K562 (cell line): ENCODE results near the gene CD24. TPM values are rescaled to one million over a fixed set of nuclear protein-coding genes. Genes with fewer than 3 reads are reported as not detected.

Experiments
- ATAC-seq: fragments of 200-7000 bp; cut with Tn5 transposase; 3 replicates; pipeline ENCODE4 v1.9.1; 2020; ENCODE audit warnings: moderate library complexity
- BruUV-seq: library from RNA; stranded (reverse); fragments of 400-500 nt; replicated peaks from 2 replicates; lab custom pipeline; 2021; lab: Mats Ljungman, UMichigan
- CTCF ChIA-PET: fragments of 300-600 bp; formaldehyde crosslinking; extraction: SDS; loops from one replicate; lab custom pipeline; 2021; ENCODE audit warnings: low intra/inter-chr PET ratio; lab: Yijun Ruan, JAX
- POLR2A ChIA-PET: fragments of 300-600, 350-650 bp; sonication (Branson Sonifier 250); formaldehyde crosslinking; extraction: SDS; loops from one replicate; lab custom pipeline; 2021; ENCODE audit warnings: antibody characterized with exemption, inconsistent platforms; lab: Yijun Ruan, JAX
- DNase-seq, 4 experiments: peaks; one replicate each; pipeline versions ENCODE4 v3.0.0 to v3.0.0-alpha.2; 2011 to 2018; ENCODE audit warnings: low spot score in 3 of 4, mixed read lengths in 3 of 4; ENCODE audit errors: extremely low read depth in 1 of 4
- FAIRE-seq: peaks from 2 replicates; lab custom pipeline; 2011; peaks lifted over from hg19 to GRCh38; lab: Jason Lieb, UNC
- H2AFZ ChIP-seq: 2 replicates; pipeline ENCODE4 v1.6.0; 2011; ENCODE audit warnings: low read depth, low read length, control low read depth, inconsistent platforms
- H3K27ac ChIP-seq: fragments of 200-600 bp; 3 replicates; pipeline ENCODE4 v1.8.0; 2011; ENCODE audit warnings: low read depth, mild to moderate bottlenecking, control low read depth, inconsistent platforms, low read length, moderate library complexity, mixed read lengths; ENCODE audit errors: extremely low read depth
- H3K27me3 ChIP-seq, 2 experiments: fragments of 300-600 bp in 1 of 2; 2 replicates in 1 of 2; 3 replicates in 1 of 2; pipeline versions ENCODE4 v1.6.0 to v1.8.0; 2011; ENCODE audit warnings: inconsistent platforms in 2 of 2, low read length in 2 of 2, mild to moderate bottlenecking in 1 of 2, mixed read lengths in 1 of 2, moderate library complexity in 1 of 2; ENCODE audit not compliant: control insufficient read depth in 2 of 2, insufficient read depth in 2 of 2
- H3K36me3 ChIP-seq: fragments of 300-600 bp; 3 replicates; pipeline ENCODE4 v1.8.0; 2011; ENCODE audit warnings: mild to moderate bottlenecking, low read length, inconsistent platforms; ENCODE audit not compliant: control insufficient read depth, insufficient read depth
- H3K4me1 ChIP-seq, 2 experiments: fragments of 200-600 bp in 1 of 2; replicated peaks in 1 of 2; 2 replicates in 1 of 2; 3 replicates in 1 of 2; pipeline versions ENCODE4 v1.5.1 to v1.8.0; 2011; ENCODE audit warnings: inconsistent platforms in 2 of 2, low read length in 2 of 2, mild to moderate bottlenecking in 1 of 2, mixed read lengths in 1 of 2, moderate library complexity in 1 of 2; ENCODE audit not compliant: control insufficient read depth in 2 of 2, insufficient read depth in 2 of 2
- H3K4me2 ChIP-seq: 2 replicates; pipeline ENCODE4 v1.6.1; 2011; ENCODE audit warnings: low read length, control low read depth, inconsistent platforms, mixed read lengths; ENCODE audit not compliant: insufficient read depth
- H3K4me3 ChIP-seq: fragments of 200-600 bp; sonication (generic), shearing (Covaris generic); 2 replicates; pipeline ENCODE4 v1.5.1; 2016; ENCODE audit warnings: control low read depth, inconsistent platforms
- H3K79me2 ChIP-seq: fragments of 200-600 bp; 3 replicates; pipeline ENCODE4 v1.8.0; 2011; ENCODE audit warnings: low read length, inconsistent platforms; ENCODE audit not compliant: control insufficient read depth, insufficient read depth
- H3K9ac ChIP-seq, 2 experiments: 2 replicates each; pipeline versions ENCODE4 v1.6.0 to v1.6.1; 2011; ENCODE audit warnings: low read depth in 2 of 2, low read length in 2 of 2, control low read depth in 1 of 2, inconsistent platforms in 1 of 2, mild to moderate bottlenecking in 1 of 2, mixed read lengths in 1 of 2; ENCODE audit not compliant: insufficient read depth in 1 of 2
- H3K9me1 ChIP-seq: one replicate; pipeline ENCODE4 v1.6.0; 2011; ENCODE audit warnings: inconsistent platforms, mild to moderate bottlenecking, low read length, moderate library complexity; ENCODE audit not compliant: control insufficient read depth, insufficient read depth
- H3K9me3 ChIP-seq: replicated peaks from 2 replicates; pipeline ENCODE4 v1.5.1; 2011; ENCODE audit warnings: low read depth, low read length, inconsistent platforms; ENCODE audit not compliant: control insufficient read depth, insufficient read depth
- H4K20me1 ChIP-seq: replicated peaks from 2 replicates; pipeline ENCODE4 v1.6.1; 2011; ENCODE audit warnings: low read length, inconsistent platforms, mixed read lengths; ENCODE audit not compliant: control insufficient read depth, insufficient read depth
- NCOA4 ChIP-seq: fragments of 450-650 bp; IDR thresholded peaks from 2 replicates; pipeline ENCODE4 v1.6.1; 2018; ENCODE audit warnings: mild to moderate bottlenecking; ENCODE audit not compliant: partially characterized antibody
- NFE2 ChIP-seq: IDR thresholded peaks from 2 replicates; pipeline ENCODE4 v1.6.1; 2014; ENCODE audit warnings: antibody characterized with exemption, low read depth
- SIX5 ChIP-seq, 2 experiments: IDR thresholded peaks; 2 replicates each; pipeline ENCODE4 v1.6.1; 2011; ENCODE audit warnings: low read length in 2 of 2, borderline replicate concordance in 1 of 2, low read depth in 1 of 2, mild to moderate bottlenecking in 1 of 2, moderate library complexity in 1 of 2; ENCODE audit not compliant: insufficient read depth in 1 of 2
- XRCC3 ChIP-seq: fragments of 450-650 bp; IDR thresholded peaks from 2 replicates; pipeline ENCODE4 v1.6.1; 2017; ENCODE audit warnings: mild to moderate bottlenecking, moderate library complexity
- ZNF184 ChIP-seq: sonication (generic); formaldehyde crosslinking; IDR thresholded peaks from 2 replicates; pipeline ENCODE4 v1.5.0; 2020; ENCODE audit warnings: missing genetic modification reagents
- ZNF699 ChIP-seq: fragments of 250-450 bp; sonication (Bioruptor Pico); IDR thresholded peaks from 2 replicates; pipeline ENCODE4 v1.8.0; 2021; ENCODE audit warnings: mild to moderate bottlenecking, moderate library complexity; ENCODE audit not compliant: insufficient replicate concordance
- WGBS: fragments of 100-300 bp; shearing (Covaris generic); methylation state at CpG from one replicate; pipeline ENCODE4 v1.1.6; 2016; ENCODE audit warnings: low coverage, mixed read lengths; ENCODE audit not compliant: insufficient coverage; ENCODE audit errors: missing lambda C conversion rate; 5-methylcytosine and 5-hydroxymethylcytosine counted together
- in situ Hi-C: fragments of 300-500 bp; cut with MboI; formaldehyde crosslinking; loops from 4 replicates; pipeline ENCODE4 v1.15.0; 2018; ENCODE audit warnings: inconsistent platforms, mixed read lengths
- intact Hi-C: fragments of 100-400 bp; cut with micrococcal nuclease; formaldehyde crosslinking; loops from 2 replicates; pipeline ENCODE4 v1.14.2; 2022
- polyA plus RNA-seq, 8 experiments: library from polyadenylated mRNA; depleted of rRNA in 4 of 8; stranded (reverse) in 5 of 8; unstranded in 3 of 8; fragments of >200 nt; fragmentation: Nextera tagmentation in 2 of 8; fragmentation: Illumina TruSeq in 1 of 8; extraction: Ambion mirVana in 2 of 8; extraction: Trizol in 1 of 8; gene quantifications; 2 replicates each; pipeline versions ENCODE4 v1.2.1 to v1.2.3, GENCODE V29; 2011 to 2014; ENCODE audit warnings: inconsistent platforms in 1 of 8, missing spikeins in 1 of 8
- total RNA-seq, 7 experiments: library from RNA; depleted of rRNA in 6 of 7; stranded (reverse); fragments of >200 nt in 6 of 7; fragmentation: Illumina TruSeq in 2 of 7; extraction: Trizol in 2 of 7; gene quantifications; 2 replicates each; pipeline versions ENCODE4 v1.2.1 to v1.2.3, GENCODE V29; 2011 to 2021; ENCODE audit warnings: low replicate concordance in 1 of 7
- TF ChIP-seq, protein P1 (sequence below): sonication (generic); formaldehyde crosslinking; IDR thresholded peaks from 2 replicates; pipeline ENCODE4 v1.8.0; 2022; ENCODE audit warnings: mild to moderate bottlenecking, missing genetic modification reagents
- TF ChIP-seq, protein P2 (sequence below): sonication (generic); formaldehyde crosslinking; IDR thresholded peaks from 2 replicates; pipeline ENCODE4 v1.4.0; 2020; ENCODE audit warnings: mild to moderate bottlenecking, missing genetic modification reagents

Gene CD24
- total and polyA plus RNA-seq, 9 of the 15 experiments (the other 6 are each of a cell fraction or from before 2014, with no cell fraction given), result 8.8 to 155 (median 27.1) TPM

DNA sequence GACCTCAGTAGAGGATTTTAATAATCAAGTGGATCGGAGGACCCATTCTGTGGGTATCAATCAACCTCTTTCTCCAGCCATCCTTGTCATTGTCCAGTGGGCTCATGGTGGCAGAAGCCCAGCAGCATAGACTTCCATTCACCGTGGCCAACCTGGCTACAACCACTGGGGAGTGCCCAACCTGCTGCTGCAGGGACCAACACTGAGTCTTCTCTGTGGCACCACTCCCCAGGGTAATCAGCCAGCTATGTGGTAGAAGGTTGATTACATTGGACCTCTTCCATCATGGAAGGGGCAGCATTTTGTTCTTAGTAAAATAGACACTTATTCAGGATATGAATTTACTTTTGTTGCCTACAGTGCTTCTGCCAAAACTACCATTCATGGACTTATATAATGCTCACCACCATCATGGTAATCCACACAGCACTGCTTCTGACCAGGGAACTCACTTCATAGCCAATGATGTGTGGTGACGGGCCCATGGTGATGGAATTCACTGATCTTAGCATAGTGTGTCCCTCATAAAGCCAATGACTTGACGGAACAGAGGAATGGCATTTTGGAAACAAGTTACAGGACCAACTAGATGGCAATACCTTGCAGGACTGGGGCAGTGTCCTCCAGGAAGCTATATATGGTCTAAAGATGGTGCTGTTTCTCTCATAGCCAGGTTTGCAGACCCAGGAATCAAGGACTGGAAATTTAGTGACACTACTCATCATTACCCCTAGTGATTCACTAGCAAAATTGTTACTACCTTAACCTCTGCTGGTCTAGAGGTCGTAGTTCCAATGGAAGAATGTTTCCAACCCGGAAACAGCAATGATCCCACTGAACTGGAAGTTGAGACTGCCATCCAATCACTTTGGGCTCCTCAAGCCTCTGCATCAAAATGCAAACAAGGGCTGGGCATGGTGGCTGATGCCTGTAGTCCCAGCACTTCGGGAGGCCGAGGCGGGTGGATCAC is 7.6 kb downstream of the CD24 start:
- H3K9me3 ChIP-seq, result no peaks in the 10 kb centered on the region
- no peak for FAIRE-seq
- no peak overlapping the region for H2AFZ ChIP-seq
- ChIA-PET POLR2A (no interaction called here), CTCF (no interaction called here)
- H3K79me2 ChIP-seq, result no peaks in the 10 kb centered on the region
- no peak overlapping the region for H3K27ac ChIP-seq
- H3K27me3 ChIP-seq, result 0 out of 5 replicates have a peak, but pooled peaks cover 0 to 4% of the 10 kb centered on the region in 2 experiments
- H3K4me2 ChIP-seq, result no peak overlapping the region
- WGBS, result 25% methylated on average over 9 of the region's 9 CpGs
- no peak overlapping the region for H3K9ac ChIP-seq
- no peaks in the 10 kb centered on the region for H3K9me1 ChIP-seq
- H4K20me1 ChIP-seq, result no peaks in the 10 kb centered on the region
- DNase-seq, result no peak
- no peaks in the 10 kb centered on the region for H3K36me3 ChIP-seq
- no TSS peak for BruUV-seq
- no peak for ATAC-seq
- intact Hi-C loops, result no loop called here
- H3K4me1 ChIP-seq, result no peaks in the 10 kb centered on the region
- H3K4me3 ChIP-seq, result no peak overlapping the region
- in situ Hi-C loops, result no loop called here
- TF ChIP-seq, protein P1, sequence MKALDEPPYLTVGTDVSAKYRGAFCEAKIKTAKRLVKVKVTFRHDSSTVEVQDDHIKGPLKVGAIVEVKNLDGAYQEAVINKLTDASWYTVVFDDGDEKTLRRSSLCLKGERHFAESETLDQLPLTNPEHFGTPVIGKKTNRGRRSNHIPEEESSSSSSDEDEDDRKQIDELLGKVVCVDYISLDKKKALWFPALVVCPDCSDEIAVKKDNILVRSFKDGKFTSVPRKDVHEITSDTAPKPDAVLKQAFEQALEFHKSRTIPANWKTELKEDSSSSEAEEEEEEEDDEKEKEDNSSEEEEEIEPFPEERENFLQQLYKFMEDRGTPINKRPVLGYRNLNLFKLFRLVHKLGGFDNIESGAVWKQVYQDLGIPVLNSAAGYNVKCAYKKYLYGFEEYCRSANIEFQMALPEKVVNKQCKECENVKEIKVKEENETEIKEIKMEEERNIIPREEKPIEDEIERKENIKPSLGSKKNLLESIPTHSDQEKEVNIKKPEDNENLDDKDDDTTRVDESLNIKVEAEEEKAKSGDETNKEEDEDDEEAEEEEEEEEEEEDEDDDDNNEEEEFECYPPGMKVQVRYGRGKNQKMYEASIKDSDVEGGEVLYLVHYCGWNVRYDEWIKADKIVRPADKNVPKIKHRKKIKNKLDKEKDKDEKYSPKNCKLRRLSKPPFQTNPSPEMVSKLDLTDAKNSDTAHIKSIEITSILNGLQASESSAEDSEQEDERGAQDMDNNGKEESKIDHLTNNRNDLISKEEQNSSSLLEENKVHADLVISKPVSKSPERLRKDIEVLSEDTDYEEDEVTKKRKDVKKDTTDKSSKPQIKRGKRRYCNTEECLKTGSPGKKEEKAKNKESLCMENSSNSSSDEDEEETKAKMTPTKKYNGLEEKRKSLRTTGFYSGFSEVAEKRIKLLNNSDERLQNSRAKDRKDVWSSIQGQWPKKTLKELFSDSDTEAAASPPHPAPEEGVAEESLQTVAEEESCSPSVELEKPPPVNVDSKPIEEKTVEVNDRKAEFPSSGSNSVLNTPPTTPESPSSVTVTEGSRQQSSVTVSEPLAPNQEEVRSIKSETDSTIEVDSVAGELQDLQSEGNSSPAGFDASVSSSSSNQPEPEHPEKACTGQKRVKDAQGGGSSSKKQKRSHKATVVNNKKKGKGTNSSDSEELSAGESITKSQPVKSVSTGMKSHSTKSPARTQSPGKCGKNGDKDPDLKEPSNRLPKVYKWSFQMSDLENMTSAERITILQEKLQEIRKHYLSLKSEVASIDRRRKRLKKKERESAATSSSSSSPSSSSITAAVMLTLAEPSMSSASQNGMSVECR, result no peak
- TF ChIP-seq NFE2, result no peak
- no peak for TF ChIP-seq SIX5 (IDR thresholded peaks at IDR 0.05; ENCODE audit: borderline replicate concordance in 1 of 2, insufficient read depth in 1 of 2, low read depth in 1 of 2, low read length in 2 of 2)
- no peak for TF ChIP-seq XRCC3
- TF ChIP-seq, protein P2, sequence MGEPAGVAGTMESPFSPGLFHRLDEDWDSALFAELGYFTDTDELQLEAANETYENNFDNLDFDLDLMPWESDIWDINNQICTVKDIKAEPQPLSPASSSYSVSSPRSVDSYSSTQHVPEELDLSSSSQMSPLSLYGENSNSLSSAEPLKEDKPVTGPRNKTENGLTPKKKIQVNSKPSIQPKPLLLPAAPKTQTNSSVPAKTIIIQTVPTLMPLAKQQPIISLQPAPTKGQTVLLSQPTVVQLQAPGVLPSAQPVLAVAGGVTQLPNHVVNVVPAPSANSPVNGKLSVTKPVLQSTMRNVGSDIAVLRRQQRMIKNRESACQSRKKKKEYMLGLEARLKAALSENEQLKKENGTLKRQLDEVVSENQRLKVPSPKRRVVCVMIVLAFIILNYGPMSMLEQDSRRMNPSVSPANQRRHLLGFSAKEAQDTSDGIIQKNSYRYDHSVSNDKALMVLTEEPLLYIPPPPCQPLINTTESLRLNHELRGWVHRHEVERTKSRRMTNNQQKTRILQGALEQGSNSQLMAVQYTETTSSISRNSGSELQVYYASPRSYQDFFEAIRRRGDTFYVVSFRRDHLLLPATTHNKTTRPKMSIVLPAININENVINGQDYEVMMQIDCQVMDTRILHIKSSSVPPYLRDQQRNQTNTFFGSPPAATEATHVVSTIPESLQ (CRISPR knock-in tag), result no peak
- no peak for TF ChIP-seq ZNF699
- TF ChIP-seq ZNF184 (CRISPR knock-in tag), result no peak
- TF ChIP-seq NCOA4, result no peak
